Chondrocyte (in vitro differentiated cells): ENCODE measurements around the gene SLFN12. TPM values are rescaled to one million over a fixed set of nuclear protein-coding genes. Genes with fewer than 3 reads are reported as not detected.
A peak's percentile ranks its signal among the peaks of the same experiment; 100 is the strongest.

ENCODE experiments used
- DNase-seq: peaks from one replicate; pipeline ENCODE4 v3.0.0; 2021; ENCODE audit warnings: mixed read lengths, low spot score
- H3K27ac Mint-ChIP-seq: one replicate; pipeline ENCODE4 v1.8.0; 2021; ENCODE audit warnings: mild to moderate bottlenecking, moderate library complexity, mixed read lengths; ENCODE audit not compliant: unreplicated experiment
- H3K27me3 Mint-ChIP-seq: 2 replicates; pipeline ENCODE4 v1.8.0; 2021; ENCODE audit warnings: low read depth, mixed read lengths
- H3K36me3 Mint-ChIP-seq: 2 replicates; pipeline ENCODE4 v1.8.0; 2021; ENCODE audit warnings: low read depth, mixed read lengths
- H3K4me1 Mint-ChIP-seq: 2 replicates; pipeline ENCODE4 v1.8.0; 2021; ENCODE audit warnings: low read depth, mild to moderate bottlenecking, mixed read lengths
- H3K4me3 Mint-ChIP-seq: one replicate; pipeline ENCODE4 v1.8.0; 2021; ENCODE audit warnings: mild to moderate bottlenecking, moderate library complexity, mixed read lengths; ENCODE audit not compliant: unreplicated experiment
- H3K9me3 Mint-ChIP-seq: 2 replicates; pipeline ENCODE4 v1.8.0; 2021; ENCODE audit warnings: low read depth, mixed read lengths
- CTCF ChIP-seq: fragments of 200-600 bp; sonication (generic); IDR thresholded peaks from 2 replicates; pipeline ENCODE4 v1.5.0; 2021; ENCODE audit warnings: antibody characterized with exemption, mild to moderate bottlenecking, moderate library complexity
- total RNA-seq: library from RNA; stranded (reverse); gene quantifications from 3 replicates; pipeline ENCODE4 v1.2.1, GENCODE V29; 2021

The SLFN12 gene
- total RNA-seq, 1 donor from 2014 or later: 10.5 TPM

- peaks cover 10% of the 10 kb centered on the region for H3K36me3 Mint-ChIP-seq
- peaks cover 28% of the 10 kb centered on the region for H3K9me3 Mint-ChIP-seq
Observed at GRCh38 chr17:35373984-35374765, 58.1 kb downstream of the SLFN12 start.

GRCh38 chr17:35373534-35373983, 58.7 kb downstream of the SLFN12 start, which contains the start of gene SLFN11:
TSS of gene SLFN11 (minus strand) at chr17:35373621. CDS start at chr17:35363807, 9,814 bp downstream.
- peaks cover 10% of the 10 kb centered on the region for H3K36me3 Mint-ChIP-seq
- H3K27me3 Mint-ChIP-seq: peaks cover 52% of the 10 kb centered on the region
- DNase-seq: peak; percentile 78
- TF ChIP-seq CTCF: no peak
- H3K27ac Mint-ChIP-seq: peak within 1 kb of the TSS; percentile 99
- H3K9me3 Mint-ChIP-seq: peaks cover 24% of the 10 kb centered on the region
- peak within 1 kb of the TSS; percentile 91 for H3K4me3 Mint-ChIP-seq
- peaks cover 29% of the 10 kb centered on the region for H3K4me1 Mint-ChIP-seq

More at GRCh38 chr17:35373984-35374765, 58.1 kb downstream of the SLFN12 start:
- peaks cover 56% of the 10 kb centered on the region for H3K27me3 Mint-ChIP-seq
- peak overlapping the region; percentile 99 for H3K27ac Mint-ChIP-seq
- DNase-seq: no peak
- peak overlapping the region; percentile 91 for H3K4me3 Mint-ChIP-seq
- TF ChIP-seq CTCF: no peak
- H3K4me1 Mint-ChIP-seq: peaks cover 29% of the 10 kb centered on the region

- peak; percentile 21 for TF ChIP-seq CTCF
- H3K27ac Mint-ChIP-seq: peak overlapping the region; percentile 99
- peaks cover 49% of the 10 kb centered on the region for H3K27me3 Mint-ChIP-seq
- peaks cover 29% of the 10 kb centered on the region for H3K4me1 Mint-ChIP-seq
- DNase-seq: no peak
- peak overlapping the region; percentile 91 for H3K4me3 Mint-ChIP-seq
- peaks cover 10% of the 10 kb centered on the region for H3K36me3 Mint-ChIP-seq
- peaks cover 24% of the 10 kb centered on the region for H3K9me3 Mint-ChIP-seq
Observed at GRCh38 chr17:35372846-35373533, 59.3 kb downstream of the SLFN12 start.

GRCh38 chr17:35371934-35372333, 60.4 kb downstream of the SLFN12 start:
- Mint-ChIP-seq H3K27ac (no peak overlapping the region), H3K4me1 (peaks cover 29% of the 10 kb centered on the region), H3K36me3 (peaks cover 10% of the 10 kb centered on the region), H3K27me3 (peaks cover 49% of the 10 kb centered on the region), H3K4me3 (no peak overlapping the region), H3K9me3 (peaks cover 24% of the 10 kb centered on the region)
- no peak for TF ChIP-seq CTCF
- DNase-seq: no peak

GRCh38 chr17:35368081-35368830, 64.0 kb downstream of the SLFN12 start:
- H3K27ac Mint-ChIP-seq: no peak overlapping the region
- H3K36me3 Mint-ChIP-seq: peaks cover 14% of the 10 kb centered on the region
- H3K27me3 Mint-ChIP-seq: peaks cover 50% of the 10 kb centered on the region
- no peak for DNase-seq
- H3K9me3 Mint-ChIP-seq: peaks cover 24% of the 10 kb centered on the region
- no peak for TF ChIP-seq CTCF
- peaks cover 8% of the 10 kb centered on the region for H3K4me1 Mint-ChIP-seq
- no peak overlapping the region for H3K4me3 Mint-ChIP-seq
